VCaP (cell line): Measurements from ENCODE around the gene DNAH9.
"Not testable (repeated sequence)": the region's sequence is repeated elsewhere in the genome, so short reads cannot be mapped to it uniquely, and the experiment has no call there.

Experiments used
- H3K27ac ChIP-seq: fragments of 450-650 bp; 2 replicates; pipeline ENCODE4 v1.5.1; 2017
- CTCF ChIP-seq: fragments of 450-650 bp; conservative IDR thresholded peaks from 2 replicates; pipeline ENCODE4 v1.5.1; 2017; ENCODE audit warnings: mild to moderate bottlenecking, moderate library complexity

The DNAH9 gene

GRCh38 chr17:11943759-11944347, 345.6 kb downstream of the DNAH9 start:
- H3K27ac ChIP-seq: no peak overlapping the region
- no peak for TF ChIP-seq CTCF

GRCh38 chr17:11944587-11944986, 346.3 kb downstream of the DNAH9 start:
- no peak overlapping the region for H3K27ac ChIP-seq
- no peak for TF ChIP-seq CTCF

- H3K27ac ChIP-seq: no peak overlapping the region
- no peak for TF ChIP-seq CTCF
These were observed 350.5 kb downstream of the DNAH9 start for GRCh38 chr17:11948789-11949188.

GRCh38 chr17:11949571-11949970, 351.3 kb downstream of the DNAH9 start:
- H3K27ac ChIP-seq: not testable (repeated sequence)

- TF ChIP-seq CTCF: no peak
- no peak overlapping the region for H3K27ac ChIP-seq
These were observed 352.7 kb downstream of the DNAH9 start for GRCh38 chr17:11950771-11951519.

- no peak overlapping the region for H3K27ac ChIP-seq
- TF ChIP-seq CTCF: no peak
These were observed 354.3 kb downstream of the DNAH9 start for GRCh38 chr17:11952610-11953009.

GRCh38 chr17:11953924-11954323, 355.7 kb downstream of the DNAH9 start:
- no peak for TF ChIP-seq CTCF
- no peak overlapping the region for H3K27ac ChIP-seq

- no peak for TF ChIP-seq CTCF
- H3K27ac ChIP-seq: no peak overlapping the region
These were observed 356.7 kb downstream of the DNAH9 start for GRCh38 chr17:11954936-11955335.
